DOHH2 (cell line): ENCODE data around the gene INTU.

Source experiments
- CTCF ChIP-seq: fragments of 200-600 bp; sonication (generic); IDR thresholded peaks from one replicate; pipeline ENCODE4 v1.5.1; 2014; ENCODE audit warnings: antibody characterized with exemption, mild to moderate bottlenecking, low read depth, low read length; ENCODE audit not compliant: poor library complexity, severe bottlenecking
- EZH2phosphoT487 ChIP-seq: fragments of 200-600 bp; sonication (generic); IDR thresholded peaks from 2 replicates; pipeline ENCODE4 v1.6.1; 2017; ENCODE audit warnings: borderline replicate concordance, mild to moderate bottlenecking, antibody characterized with exemption, low read length, moderate library complexity, mixed read lengths

GRCh38 chr4:127709456-127709855 is 76.7 kb downstream of the INTU start:
- TF ChIP-seq CTCF (no peak), EZH2phosphoT487 (no peak)
